NB4 (cell line): ENCODE data around the gene NAPSA.
"Not testable (repeated sequence)": the region's sequence is repeated elsewhere in the genome, so short reads cannot be mapped to it uniquely, and the experiment has no call there.

Source experiments
- CTCF ChIP-seq: IDR thresholded peaks from one replicate; pipeline ENCODE4 v1.5.1; 2012; ENCODE audit warnings: low read depth, low read length
- MYC ChIP-seq: IDR thresholded peaks from 2 replicates; pipeline ENCODE4 v1.6.1; 2011; ENCODE audit warnings: low read depth, low read length

GRCh38 chr19:50390295-50390694 lies 24.9 kb upstream of the NAPSA start:
- not testable (repeated sequence) for TF ChIP-seq CTCF, MYC
